Non-pigmented ciliary epithelial cell (primary cell): ENCODE data around the gene GLRX.
"Not testable (repeated sequence)": the region's sequence is repeated elsewhere in the genome, so short reads cannot be mapped to it uniquely, and the experiment has no call there.

ENCODE experiments used
- DNase-seq: peaks from one replicate; pipeline ENCODE4 v3.0.0-alpha.2; 2010; ENCODE audit warnings: low read depth

Gene GLRX

GRCh38 chr5:95852567-95852966, 30.0 kb upstream of the GLRX start:
- no peak for DNase-seq

- DNase-seq = not testable (repeated sequence)
Observed at GRCh38 chr5:95851141-95851540, 28.6 kb upstream of the GLRX start.

GRCh38 chr5:95850391-95850894, 27.9 kb upstream of the GLRX start:
- DNase-seq = no peak

- no peak for DNase-seq
Observed at GRCh38 chr5:95848701-95849100, 26.2 kb upstream of the GLRX start.

GRCh38 chr5:95847261-95847592, 24.7 kb upstream of the GLRX start:
- no peak for DNase-seq

GRCh38 chr5:95846554-95847260, 24.2 kb upstream of the GLRX start:
- no peak for DNase-seq

- no peak for DNase-seq
Observed at GRCh38 chr5:95845391-95845790, 22.9 kb upstream of the GLRX start.

GRCh38 chr5:95843733-95844223, 21.3 kb upstream of the GLRX start:
- no peak for DNase-seq

- peak; percentile 71 for DNase-seq
Observed at GRCh38 chr5:95842854-95843544, 20.5 kb upstream of the GLRX start.

GRCh38 chr5:95841914-95842812, 19.6 kb upstream of the GLRX start:
- DNase-seq = no peak

GRCh38 chr5:95840956-95841705, 18.6 kb upstream of the GLRX start:
- no peak for DNase-seq

GRCh38 chr5:95839658-95840057, 17.1 kb upstream of the GLRX start:
- DNase-seq = no peak

- no peak for DNase-seq
Observed at GRCh38 chr5:95838556-95838955, 16.0 kb upstream of the GLRX start.

- no peak for DNase-seq
Observed at GRCh38 chr5:95838001-95838520, 15.5 kb upstream of the GLRX start.

GRCh38 chr5:95837492-95837891, 15.0 kb upstream of the GLRX start:
- DNase-seq = no peak

GRCh38 chr5:95836971-95837370, 14.4 kb upstream of the GLRX start:
- not testable (repeated sequence) for DNase-seq

- DNase-seq = no peak
Observed at GRCh38 chr5:95836544-95836943, 14.0 kb upstream of the GLRX start.

GRCh38 chr5:95835682-95836385, 13.3 kb upstream of the GLRX start:
- no peak for DNase-seq

- no peak for DNase-seq
Observed at GRCh38 chr5:95832664-95833063, 10.1 kb upstream of the GLRX start.

- no peak for DNase-seq
Observed at GRCh38 chr5:95830226-95830625, 7.7 kb upstream of the GLRX start.

- DNase-seq = no peak
Observed at GRCh38 chr5:95827892-95828246, 5.3 kb upstream of the GLRX start.
